ENCODE data around the gene SNCAIP. TPM values are rescaled to one million over a fixed set of nuclear protein-coding genes. Genes with fewer than 3 reads are reported as not detected.

SNCAIP gene
- polyA plus RNA-seq (2011; rRNA removed) = 1.5 and 1.7 TPM in 2 replicates
- polyA minus RNA-seq (2011; rRNA and poly(A)+ RNA removed) = 1.7 and 1.9 TPM in 2 replicates

DNA sequence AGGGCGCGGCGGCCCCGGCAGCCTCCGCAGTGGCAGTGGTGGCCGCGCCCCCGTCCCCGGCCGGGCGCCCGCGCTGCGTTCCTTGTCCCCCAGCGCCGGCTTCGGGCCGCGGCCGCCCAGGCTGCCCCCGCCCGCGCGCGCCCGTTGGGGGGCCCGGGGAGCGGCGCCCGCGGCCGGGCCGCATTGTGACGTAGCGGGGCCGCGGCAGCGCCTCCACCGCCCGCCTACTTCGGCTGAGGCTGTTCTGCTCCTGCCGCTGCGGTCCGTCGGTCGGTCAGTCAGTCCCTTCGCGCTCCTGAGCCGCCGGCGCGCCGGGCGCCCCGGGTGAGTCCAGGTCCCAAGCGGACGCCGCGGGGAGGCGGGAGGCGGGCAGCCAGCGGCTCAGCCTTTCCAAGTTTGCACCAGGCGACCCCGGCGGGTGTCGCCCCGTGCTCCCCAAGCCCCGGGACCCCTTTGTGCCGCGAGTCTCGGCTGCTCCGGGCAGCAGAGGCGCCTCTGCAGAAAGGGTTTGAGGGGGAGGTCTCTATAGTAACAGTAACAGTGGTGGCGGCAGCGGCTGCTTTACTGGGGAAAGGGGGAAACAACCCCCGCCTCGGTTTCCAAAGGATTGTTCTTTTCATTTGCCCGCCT lies at the start of gene SNCAIP:
Gene SNCAIP, plus strand, starts transcription at position 277 of the 630 bp plus-strand sequence. CDS start 78,898 bp downstream, outside the sequence.
- H3K36me3 ChIP-seq (ENCODE audit: control insufficient read depth, insufficient read depth, low read length) = no peaks in the 10 kb centered on the region
- no peak for DNase-seq (ENCODE audit: low read depth)
- H3K27me3 ChIP-seq (ENCODE audit: control insufficient read depth, insufficient read depth, low read length) = no peaks in the 10 kb centered on the region; the same call in 1 of the 2 replicates
- CTCF ChIA-PET = no interaction called here
- POLR2A ChIA-PET = no interaction called here
- peak within 1 kb of the TSS; percentile 66 for H3K4me3 ChIP-seq (ENCODE audit: low read depth, low read length)
- TF ChIP-seq, protein P1, sequence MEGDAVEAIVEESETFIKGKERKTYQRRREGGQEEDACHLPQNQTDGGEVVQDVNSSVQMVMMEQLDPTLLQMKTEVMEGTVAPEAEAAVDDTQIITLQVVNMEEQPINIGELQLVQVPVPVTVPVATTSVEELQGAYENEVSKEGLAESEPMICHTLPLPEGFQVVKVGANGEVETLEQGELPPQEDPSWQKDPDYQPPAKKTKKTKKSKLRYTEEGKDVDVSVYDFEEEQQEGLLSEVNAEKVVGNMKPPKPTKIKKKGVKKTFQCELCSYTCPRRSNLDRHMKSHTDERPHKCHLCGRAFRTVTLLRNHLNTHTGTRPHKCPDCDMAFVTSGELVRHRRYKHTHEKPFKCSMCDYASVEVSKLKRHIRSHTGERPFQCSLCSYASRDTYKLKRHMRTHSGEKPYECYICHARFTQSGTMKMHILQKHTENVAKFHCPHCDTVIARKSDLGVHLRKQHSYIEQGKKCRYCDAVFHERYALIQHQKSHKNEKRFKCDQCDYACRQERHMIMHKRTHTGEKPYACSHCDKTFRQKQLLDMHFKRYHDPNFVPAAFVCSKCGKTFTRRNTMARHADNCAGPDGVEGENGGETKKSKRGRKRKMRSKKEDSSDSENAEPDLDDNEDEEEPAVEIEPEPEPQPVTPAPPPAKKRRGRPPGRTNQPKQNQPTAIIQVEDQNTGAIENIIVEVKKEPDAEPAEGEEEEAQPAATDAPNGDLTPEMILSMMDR (IDR thresholded peaks at IDR 0.05; ENCODE audit: insufficient read depth, low read depth, low read length) = no peak

DNA sequence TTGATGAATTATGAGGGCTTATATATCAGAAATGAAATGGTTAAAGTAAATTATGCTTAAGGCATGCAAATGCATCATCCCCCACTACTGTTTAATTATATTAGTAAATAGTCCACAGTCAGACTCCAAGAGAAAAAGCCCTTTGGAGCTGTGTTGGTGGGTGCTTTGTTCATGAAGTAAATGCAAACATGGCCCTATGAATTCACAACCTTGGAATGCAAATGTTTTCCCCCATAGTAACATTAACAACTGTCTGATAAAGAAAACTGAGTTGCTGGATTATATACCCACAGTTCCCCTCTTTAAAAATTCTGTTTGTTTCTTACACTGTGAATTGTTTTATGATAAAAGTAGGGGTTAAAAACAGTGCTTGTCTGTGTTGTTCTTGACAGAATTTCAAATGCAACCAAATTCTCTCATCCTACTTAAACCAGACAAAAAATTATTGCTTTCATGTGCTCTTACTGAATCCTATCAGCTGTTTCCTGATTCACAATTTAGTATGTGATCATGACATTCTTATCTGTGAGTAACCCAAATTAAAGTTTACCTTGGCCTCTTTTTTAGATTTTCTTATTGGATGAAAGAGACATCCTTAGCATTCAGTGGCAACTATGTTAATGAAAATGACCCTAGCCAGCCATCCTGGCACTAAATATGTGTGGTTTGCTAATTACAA lies 48.5 kb upstream of the SNCAIP start:
- no peak overlapping the region for H3K4me3 ChIP-seq (ENCODE audit: low read depth, low read length)
- no peaks in the 10 kb centered on the region for H3K36me3 ChIP-seq (ENCODE audit: control insufficient read depth, insufficient read depth, low read length)
- TF ChIP-seq, protein P1 (IDR thresholded peaks at IDR 0.05; ENCODE audit: insufficient read depth, low read depth, low read length) = no peak
- CTCF ChIA-PET = no interaction called here
- POLR2A ChIA-PET = no interaction called here
- no peak for DNase-seq (ENCODE audit: low read depth)
- no peaks in the 10 kb centered on the region for H3K27me3 ChIP-seq (ENCODE audit: control insufficient read depth, insufficient read depth, low read length)

DNA sequence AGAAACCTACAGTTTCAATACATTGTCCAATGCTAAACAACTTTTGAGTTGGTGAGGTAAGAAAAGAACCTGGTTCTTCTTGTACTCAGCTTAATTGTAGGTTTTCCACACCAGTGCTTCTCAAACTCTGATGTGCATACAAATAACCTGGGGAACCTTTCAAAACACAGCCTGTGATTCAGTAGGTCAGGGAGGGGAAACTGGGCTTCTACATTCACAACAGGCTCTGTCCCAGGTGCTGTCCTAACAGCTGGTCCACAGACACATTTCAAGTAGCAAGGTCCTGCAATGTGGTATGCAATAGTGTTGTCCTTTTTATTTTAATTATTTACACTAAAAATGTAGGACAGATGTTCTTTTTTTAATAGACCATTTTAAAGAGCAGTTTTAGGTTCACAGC lies 47.4 kb upstream of the SNCAIP start:
- Histone ChIP-seq H3K36me3 (ENCODE audit: control insufficient read depth, insufficient read depth, low read length) (no peaks in the 10 kb centered on the region), H3K27me3 (ENCODE audit: control insufficient read depth, insufficient read depth, low read length) (no peaks in the 10 kb centered on the region), H3K4me3 (ENCODE audit: low read depth, low read length) (no peak overlapping the region)
- no peak for DNase-seq (ENCODE audit: low read depth)
- POLR2A ChIA-PET = no interaction called here
- CTCF ChIA-PET = no interaction called here
- TF ChIP-seq, protein P1 (IDR thresholded peaks at IDR 0.05; ENCODE audit: insufficient read depth, low read depth, low read length) = no peak

DNA sequence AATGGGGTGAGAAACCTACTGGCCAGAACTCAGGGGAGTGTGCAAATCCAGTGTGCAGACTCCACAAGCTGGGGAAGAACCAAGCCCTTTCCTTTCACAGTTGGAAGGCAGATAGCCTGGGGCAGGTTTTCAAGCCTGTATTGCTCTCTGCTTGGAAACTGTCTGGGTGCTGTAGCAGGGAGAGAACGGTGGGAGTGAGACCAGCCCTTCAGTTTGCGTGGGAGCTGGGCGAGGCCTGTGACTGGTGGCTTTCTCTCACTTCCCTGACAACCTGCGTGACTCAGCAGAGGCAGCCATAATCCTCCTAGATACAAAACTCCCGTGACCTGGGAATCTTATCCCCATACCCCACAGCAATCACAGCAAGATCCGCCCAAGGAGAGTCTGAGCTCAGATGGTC lies 44.9 kb upstream of the SNCAIP start:
- Histone ChIP-seq H3K36me3 (ENCODE audit: control insufficient read depth, insufficient read depth, low read length) (no peaks in the 10 kb centered on the region), H3K4me3 (ENCODE audit: low read depth, low read length) (no peak overlapping the region), H3K27me3 (ENCODE audit: control insufficient read depth, insufficient read depth, low read length) (no peaks in the 10 kb centered on the region)
- TF ChIP-seq, protein P1 (IDR thresholded peaks at IDR 0.05; ENCODE audit: insufficient read depth, low read depth, low read length) = no peak
- no peak for DNase-seq (ENCODE audit: low read depth)
- ChIA-PET CTCF (no interaction called here), POLR2A (no interaction called here)

DNA sequence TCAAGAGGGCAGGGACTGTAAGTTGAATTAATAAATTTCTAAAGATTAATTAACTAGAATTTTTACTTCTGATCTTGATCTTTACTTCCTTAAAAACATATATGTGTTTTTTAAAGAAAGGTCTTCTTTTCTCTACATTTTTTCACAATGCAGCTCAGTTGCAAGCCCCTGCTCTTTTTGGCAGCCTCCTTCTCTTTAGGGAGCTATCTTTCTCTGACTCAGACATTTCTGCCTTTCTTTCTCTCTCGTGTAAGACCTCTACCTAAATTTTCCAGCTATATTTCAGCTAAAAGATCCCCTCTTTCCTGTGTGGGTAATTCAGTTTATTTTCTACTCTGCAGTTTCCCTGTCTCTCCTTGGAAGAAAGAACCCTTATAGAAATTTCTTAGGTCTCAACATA lies 38.3 kb upstream of the SNCAIP start:
- H3K4me3 ChIP-seq (ENCODE audit: low read depth, low read length) = no peak overlapping the region
- H3K36me3 ChIP-seq (ENCODE audit: control insufficient read depth, insufficient read depth, low read length) = no peaks in the 10 kb centered on the region
- POLR2A ChIA-PET = no interaction called here
- no peaks in the 10 kb centered on the region for H3K27me3 ChIP-seq (ENCODE audit: control insufficient read depth, insufficient read depth, low read length)
- no peak for DNase-seq (ENCODE audit: low read depth)
- TF ChIP-seq, protein P1 (IDR thresholded peaks at IDR 0.05; ENCODE audit: insufficient read depth, low read depth, low read length) = no peak
- CTCF ChIA-PET = no interaction called here

Data from BJ (cell line).